ENCODE data around the gene METTL22.

METTL22 gene

GRCh38 chr16:8655184-8655717 lies 33.8 kb downstream of the METTL22 start:
- no peak for TF ChIP-seq ZNF274 (IDR thresholded peaks at IDR 0.05; ENCODE audit: low read depth, low read length)
- H3K4me3 ChIP-seq (ENCODE audit: low read length), result no peak overlapping the region

GRCh38 chr16:8656376-8656775 lies 34.9 kb downstream of the METTL22 start:
- H3K4me3 ChIP-seq (ENCODE audit: low read length), result no peak overlapping the region
- TF ChIP-seq ZNF274 (IDR thresholded peaks at IDR 0.05; ENCODE audit: low read depth, low read length), result no peak

- no peak overlapping the region for H3K4me3 ChIP-seq (ENCODE audit: low read length)
- TF ChIP-seq ZNF274 (IDR thresholded peaks at IDR 0.05; ENCODE audit: low read depth, low read length), result no peak
Measured at GRCh38 chr16:8660841-8661301, 39.4 kb downstream of the METTL22 start.

GRCh38 chr16:8661703-8662102 lies 40.2 kb downstream of the METTL22 start:
- no peak for TF ChIP-seq ZNF274 (IDR thresholded peaks at IDR 0.05; ENCODE audit: low read depth, low read length)
- no peak overlapping the region for H3K4me3 ChIP-seq (ENCODE audit: low read length)

GRCh38 chr16:8663192-8664089 lies 41.9 kb downstream of the METTL22 start:
- no peak for TF ChIP-seq ZNF274 (IDR thresholded peaks at IDR 0.05; ENCODE audit: low read depth, low read length)

GRCh38 chr16:8665529-8665928 lies 44.0 kb downstream of the METTL22 start:
- TF ChIP-seq ZNF274 (IDR thresholded peaks at IDR 0.05; ENCODE audit: low read depth, low read length), result no peak
- H3K4me3 ChIP-seq (ENCODE audit: low read length), result no peak overlapping the region

More at GRCh38 chr16:8663192-8664089, 41.9 kb downstream of the METTL22 start:
- no peak overlapping the region for H3K4me3 ChIP-seq (ENCODE audit: low read length)

- no peak for TF ChIP-seq ZNF274 (IDR thresholded peaks at IDR 0.05; ENCODE audit: low read depth, low read length)
- no peak overlapping the region for H3K4me3 ChIP-seq (ENCODE audit: low read length)
Measured at GRCh38 chr16:8667492-8667891, 46.0 kb downstream of the METTL22 start.

GRCh38 chr16:8668113-8668512 lies 46.6 kb downstream of the METTL22 start:
- TF ChIP-seq ZNF274 (IDR thresholded peaks at IDR 0.05; ENCODE audit: low read depth, low read length), result no peak
- no peak overlapping the region for H3K4me3 ChIP-seq (ENCODE audit: low read length)

GRCh38 chr16:8669481-8669880 lies 48.0 kb downstream of the METTL22 start:
- no peak overlapping the region for H3K4me3 ChIP-seq (ENCODE audit: low read length)
- no peak for TF ChIP-seq ZNF274 (IDR thresholded peaks at IDR 0.05; ENCODE audit: low read depth, low read length)

GRCh38 chr16:8670014-8670560 lies 48.6 kb downstream of the METTL22 start:
- no peak for TF ChIP-seq ZNF274 (IDR thresholded peaks at IDR 0.05; ENCODE audit: low read depth, low read length)
- no peak overlapping the region for H3K4me3 ChIP-seq (ENCODE audit: low read length)

GRCh38 chr16:8673611-8674412 lies 52.3 kb downstream of the METTL22 start:
- no peak for TF ChIP-seq ZNF274 (IDR thresholded peaks at IDR 0.05; ENCODE audit: low read depth, low read length)
- H3K4me3 ChIP-seq (ENCODE audit: low read length), result peak overlapping the region; percentile 60; the same call in 1 of the 2 replicates

- TF ChIP-seq ZNF274 (IDR thresholded peaks at IDR 0.05; ENCODE audit: low read depth, low read length), result no peak
- H3K4me3 ChIP-seq (ENCODE audit: low read length), result peak within 1 kb of the TSS; percentile 80
Measured at GRCh38 chr16:8674413-8675022, 53.0 kb downstream of the METTL22 start, which contains the start of gene ABAT. ABAT (plus strand) TSS chr16:8674617; CDS start chr16:8735740, 61,123 bp downstream.

Measured in GM08714 (cell line).